H1 (cell line): ENCODE data around the gene PRSS38. TPM values are rescaled to one million over a fixed set of nuclear protein-coding genes. Genes with fewer than 3 reads are reported as not detected.

Experiments used
- CTCF ChIA-PET: fragments of 300-600 bp; sonication (Branson Sonifier 250); formaldehyde crosslinking; loops from one replicate; lab custom pipeline; 2021; ENCODE audit not compliant: partially characterized antibody; lab: Charles Lee
- POLR2A ChIA-PET: fragments of 300-600 bp; sonication (Branson Sonifier 250); formaldehyde crosslinking; loops from one replicate; lab custom pipeline; 2021; ENCODE audit warnings: inconsistent platforms; ENCODE audit not compliant: partially characterized antibody; lab: Charles Lee
- DNase-seq, 2 experiments: peaks; one replicate each; pipeline versions ENCODE4 v3.0.0 to v3.0.0-alpha.2; 2010 to 2022; ENCODE audit warnings: low spot score in 2 of 2, low read depth in 1 of 2, mixed read lengths in 1 of 2
- FAIRE-seq: peaks from 2 replicates; lab custom pipeline; 2011; peaks lifted over from hg19 to GRCh38; lab: Jason Lieb, UNC
- H2AFZ ChIP-seq: 2 replicates; pipeline ENCODE4 v1.8.1; 2012; ENCODE audit warnings: low read length, inconsistent platforms
- H2AK5ac ChIP-seq: 2 replicates; pipeline ENCODE4 v1.6.1; 2013; ENCODE audit warnings: low read depth, low read length
- H2BK120ac ChIP-seq: replicated peaks from 2 replicates; pipeline ENCODE3; 2013; ENCODE audit warnings: low read depth, low read length, inconsistent platforms
- H2BK12ac ChIP-seq: 2 replicates; pipeline ENCODE4 v1.6.1; 2013; ENCODE audit warnings: low read depth, low read length
- H2BK15ac ChIP-seq: 2 replicates; pipeline ENCODE4 v1.6.1; 2013; ENCODE audit warnings: low read length
- H2BK20ac ChIP-seq: 2 replicates; pipeline ENCODE4 v1.6.1; 2013; ENCODE audit warnings: low read length
- H2BK5ac ChIP-seq: 2 replicates; pipeline ENCODE4 v1.6.1; 2013; ENCODE audit warnings: low read depth, low read length
- H3K14ac ChIP-seq: 2 replicates; pipeline ENCODE4 v1.6.1; 2013; ENCODE audit warnings: inconsistent platforms; ENCODE audit not compliant: insufficient read length
- H3K18ac ChIP-seq: 2 replicates; pipeline ENCODE4 v1.6.1; 2013; ENCODE audit warnings: low read length; ENCODE audit errors: extremely low read depth
- H3K23ac ChIP-seq: 2 replicates; pipeline ENCODE4 v1.6.1; 2013; ENCODE audit warnings: inconsistent platforms; ENCODE audit not compliant: insufficient read length
- H3K23me2 ChIP-seq: 2 replicates; pipeline ENCODE4 v1.6.1; 2013; ENCODE audit warnings: low read depth, low read length
- H3K27ac ChIP-seq: 2 replicates; pipeline ENCODE4 v1.6.1; 2011; ENCODE audit warnings: low read depth, low read length, inconsistent platforms
- H3K27me3 ChIP-seq, 4 experiments: replicated peaks in 1 of 4; 1 replicate in 1 of 4; 2 replicates in 3 of 4; pipeline versions ENCODE4 v1.6.1 to v1.8.1; 2011 to 2013; ENCODE audit warnings: low read length in 3 of 4, mild to moderate bottlenecking in 3 of 4, inconsistent platforms in 2 of 4, mixed read lengths in 2 of 4, moderate library complexity in 1 of 4; ENCODE audit not compliant: control insufficient read depth in 3 of 4, insufficient read depth in 3 of 4; ENCODE audit errors: extremely low read depth in 1 of 4
- H3K36me3 ChIP-seq, 4 experiments: 2 replicates each; pipeline versions ENCODE4 v1.6.1 to v1.8.1; 2011 to 2013; ENCODE audit warnings: mild to moderate bottlenecking in 4 of 4, low read length in 3 of 4, moderate library complexity in 2 of 4, control low read depth in 1 of 4, inconsistent platforms in 1 of 4; ENCODE audit not compliant: insufficient read depth in 4 of 4, control insufficient read depth in 2 of 4
- H3K4ac ChIP-seq: replicated peaks from 2 replicates; pipeline ENCODE3; 2013; ENCODE audit warnings: low read length, low read depth, mixed read lengths, inconsistent platforms; ENCODE audit not compliant: insufficient read length
- H3K4me1 ChIP-seq, 4 experiments: replicated peaks in 1 of 4; 1 replicate in 1 of 4; 2 replicates in 3 of 4; pipeline versions ENCODE4 v1.6.1 to v1.8.1; 2011 to 2013; ENCODE audit warnings: low read length in 3 of 4, inconsistent platforms in 2 of 4, mixed read lengths in 1 of 4; ENCODE audit not compliant: insufficient read depth in 4 of 4, control insufficient read depth in 3 of 4
- H3K4me2 ChIP-seq, 2 experiments: 2 replicates each; pipeline versions ENCODE4 v1.6.1 to v1.8.1; 2011 to 2013; ENCODE audit warnings: low read depth in 2 of 2, low read length in 2 of 2, control low read depth in 1 of 2, inconsistent platforms in 1 of 2, mild to moderate bottlenecking in 1 of 2; ENCODE audit not compliant: insufficient read depth in 1 of 2
- H3K4me3 ChIP-seq, 4 experiments: fragments of 200-600, 300-600 bp in 1 of 4; sonication (generic), shearing (Covaris generic), sonication (Bioruptor Twin) in 1 of 4; 2 replicates each; pipeline versions ENCODE4 v1.5.1 to v1.8.1; 2011 to 2016; ENCODE audit warnings: low read length in 4 of 4, low read depth in 3 of 4, control low read depth in 2 of 4, inconsistent platforms in 2 of 4, mild to moderate bottlenecking in 2 of 4, mixed read lengths in 1 of 4, moderate library complexity in 1 of 4; ENCODE audit not compliant: insufficient read depth in 2 of 4; ENCODE audit errors: extremely low read depth in 1 of 4
- H3K56ac ChIP-seq: replicated peaks from 2 replicates; pipeline ENCODE3; 2013; ENCODE audit warnings: low read depth, mild to moderate bottlenecking, mixed read lengths, low read length, inconsistent platforms; ENCODE audit not compliant: insufficient read length
- H3K79me1 ChIP-seq: 2 replicates; pipeline ENCODE4 v1.6.1; 2013; ENCODE audit warnings: low read depth, low read length, control low read depth
- H3K79me2 ChIP-seq, 2 experiments: 2 replicates each; pipeline versions ENCODE4 v1.6.1 to v1.8.1; 2012 to 2013; ENCODE audit warnings: low read length in 2 of 2, mild to moderate bottlenecking in 2 of 2, inconsistent platforms in 1 of 2; ENCODE audit not compliant: insufficient read depth in 2 of 2, control insufficient read depth in 1 of 2
- H3K9ac ChIP-seq, 4 experiments: replicated peaks in 1 of 4; 1 replicate in 1 of 4; 2 replicates in 3 of 4; pipeline versions ENCODE4 v1.6.1 to v1.8.1; 2011 to 2013; ENCODE audit warnings: low read depth in 3 of 4, low read length in 3 of 4, control low read depth in 2 of 4, mild to moderate bottlenecking in 2 of 4, moderate library complexity in 2 of 4, inconsistent platforms in 1 of 4; ENCODE audit errors: extremely low read depth in 1 of 4
- H3K9me3 ChIP-seq, 2 experiments: 2 replicates each; pipeline versions ENCODE4 v1.6.1 to v1.8.1; 2012 to 2013; ENCODE audit warnings: mild to moderate bottlenecking in 2 of 2, moderate library complexity in 2 of 2, control low read depth in 1 of 2, inconsistent platforms in 1 of 2, low read depth in 1 of 2, low read length in 1 of 2, mixed read lengths in 1 of 2; ENCODE audit not compliant: insufficient read depth in 2 of 2
- H4K20me1 ChIP-seq, 2 experiments: replicated peaks in 1 of 2; 2 replicates each; pipeline versions ENCODE3 to v1.8.1; 2011 to 2013; ENCODE audit warnings: inconsistent platforms in 2 of 2, low read length in 2 of 2, mild to moderate bottlenecking in 1 of 2; ENCODE audit not compliant: insufficient read depth in 2 of 2, control insufficient read depth in 1 of 2
- H4K5ac ChIP-seq: 2 replicates; pipeline ENCODE4 v1.6.1; 2013; ENCODE audit warnings: low read length, low read depth, mixed read lengths, inconsistent platforms; ENCODE audit not compliant: insufficient read length
- H4K8ac ChIP-seq: 2 replicates; pipeline ENCODE4 v1.8.0; 2013; ENCODE audit warnings: mild to moderate bottlenecking, moderate library complexity, low read length, inconsistent platforms; ENCODE audit not compliant: insufficient read depth; ENCODE audit errors: extremely low read depth
- H4K91ac ChIP-seq: replicated peaks from 2 replicates; pipeline ENCODE3; 2013; ENCODE audit warnings: low read length, mixed read lengths, inconsistent platforms; ENCODE audit not compliant: insufficient read length
- ATF2 ChIP-seq: IDR thresholded peaks from 2 replicates; pipeline ENCODE4 v1.6.1; 2012; ENCODE audit warnings: low read length, inconsistent platforms
- KDM4A ChIP-seq: IDR thresholded peaks from one replicate; pipeline ENCODE4 v1.7.1; 2012; ENCODE audit warnings: low read depth, mild to moderate bottlenecking, moderate library complexity, low read length, inconsistent platforms; ENCODE audit not compliant: severe bottlenecking
- RAD21 ChIP-seq, 2 experiments: IDR thresholded peaks in 1 of 2; conservative IDR thresholded peaks in 1 of 2; 2 replicates each; pipeline ENCODE4 v1.6.1; 2011; ENCODE audit warnings: low read depth in 2 of 2, low read length in 2 of 2, improper control_type of control experiment in 1 of 2, inconsistent platforms in 1 of 2, mild to moderate bottlenecking in 1 of 2, moderate library complexity in 1 of 2
- RBBP5 ChIP-seq: IDR thresholded peaks from 2 replicates; pipeline ENCODE4 v1.7.1; 2012; ENCODE audit warnings: low read depth, mild to moderate bottlenecking, inconsistent platforms, low read length, moderate library complexity, borderline replicate concordance
- WGBS, 2 experiments: shearing (Covaris generic) in 1 of 2; methylation state at CpG; one replicate each; pipeline versions ENCODE4 v1.1.6 to v1.1.7; 2013 to 2015; ENCODE audit warnings: low lambda C conversion rate in 2 of 2, mixed read lengths in 2 of 2, inconsistent platforms in 1 of 2, low coverage in 1 of 2, missing lambda C conversion rate in 1 of 2; ENCODE audit not compliant: insufficient replicate concordance in 2 of 2, insufficient coverage in 1 of 2, insufficient read length in 1 of 2; ENCODE audit errors: extremely low coverage in 1 of 2, missing lambda C conversion rate in 1 of 2; 5-methylcytosine and 5-hydroxymethylcytosine counted together
- polyA plus RNA-seq, 7 experiments: library from polyadenylated mRNA; depleted of rRNA in 3 of 7; stranded (reverse) in 5 of 7; unstranded in 2 of 7; fragments of >200 nt in 5 of 7; fragments of 200-250 nt in 2 of 7; gene quantifications; 1 replicate in 5 of 7; 2 replicates in 1 of 7; 4 replicates in 1 of 7; pipeline versions ENCODE4 v1.2.1 to v1.2.3, GENCODE V29; 2011 to 2013; ENCODE audit warnings: missing spikeins in 2 of 7, mixed read lengths in 2 of 7
- total RNA-seq: library from RNA; stranded (reverse); fragmentation: NEBNext Ultra II Directional; extraction: Animal tissue kit (Norgen Biotek cat#: 25700); gene quantifications from 2 replicates; pipeline ENCODE4 v1.2.1, GENCODE V29; 2021

Gene PRSS38
- total and polyA plus RNA-seq, 2 of the 8 experiments (the other 6 are each of a cell fraction or from before 2014, with no cell fraction given): not detected

GRCh38 chr1:227890451-227891222, 75.2 kb downstream of the PRSS38 start:
- no peak overlapping the region for H3K23ac ChIP-seq
- H2BK120ac ChIP-seq: no peak overlapping the region
- H2BK15ac ChIP-seq: 0 out of 2 replicates have a peak overlapping the region, but pooled peaks have one; percentile 81
- WGBS, 2 experiments: 86% methylated on average over 13 of the region's 13 CpGs; no CpG with 5 or more reads in 1 of the 2 experiments
- H3K27ac ChIP-seq: no peak overlapping the region
- peak overlapping the region; percentile 96 for H4K91ac ChIP-seq
- no peaks in the 10 kb centered on the region for H3K79me1 ChIP-seq
- POLR2A ChIA-PET: interaction anchor here (0.6 kb wide), 1 partner anchor 96 kb away, joined by 3 read pairs; no protein-coding TSS in a partner anchor
- no peak overlapping the region; the same call in 1 of the 2 replicates for H2BK5ac ChIP-seq
- no peak overlapping the region for H3K4me2 ChIP-seq
- no peak overlapping the region for H3K4me3 ChIP-seq
- TF ChIP-seq RBBP5 (no peak), KDM4A (no peak), RAD21 (IDR thresholded peaks at IDR 0.05 in 1 of 2, conservative IDR thresholded peaks at IDR 0.05 in 1 of 2; ENCODE audit: low read depth in 2 of 2, low read length in 2 of 2) (no peak), ATF2 (no peak)
- TF ChIP-seq, all 59 proteins: peak for 0
- peak overlapping the region; percentile 89 for H3K4ac ChIP-seq
- no peaks in the 10 kb centered on the region; a peak in 2 of 7 replicates for H3K27me3 ChIP-seq
- no peak overlapping the region for H3K14ac ChIP-seq
- no peak overlapping the region for H4K5ac ChIP-seq
- peak in 1 of 2 experiments; percentile 42 for DNase-seq
- H2AK5ac ChIP-seq: peak overlapping the region; percentile 93; the same call in 1 of the 2 replicates
- H3K4me1 ChIP-seq: peaks cover 0 to 28% (median 9%) of the 10 kb centered on the region in 4 experiments; a peak in 6 of 7 replicates
- FAIRE-seq: no peak
- no peaks in the 10 kb centered on the region for H3K36me3 ChIP-seq
- H4K8ac ChIP-seq: no peak overlapping the region; the same call in 1 of the 2 replicates
- H3K79me2 ChIP-seq: no peaks in the 10 kb centered on the region
- peak overlapping the region; percentile 94; the same call in 1 of the 2 replicates for H2BK12ac ChIP-seq
- CTCF ChIA-PET: interaction anchor here (0.8 to 0.9 kb wide), 2 partner anchors 11 to 258 kb away, joined by 3 read pairs; no protein-coding TSS in a partner anchor
- H3K9ac ChIP-seq: no peak overlapping the region; a peak in 1 of 7 replicates
- peaks cover 13% of the 10 kb centered on the region; the same call in 1 of the 2 replicates for H3K23me2 ChIP-seq
- H3K56ac ChIP-seq: no peak overlapping the region
- no peak overlapping the region; the same call in 1 of the 2 replicates for H2BK20ac ChIP-seq
- H4K20me1 ChIP-seq: no peaks in the 10 kb centered on the region
- H3K18ac ChIP-seq: no peak overlapping the region
- no peak overlapping the region for H2AFZ ChIP-seq
- H3K9me3 ChIP-seq: no peaks in the 10 kb centered on the region
